Measurements from ENCODE around the gene TMX2. TPM values are rescaled to one million over a fixed set of nuclear protein-coding genes. Genes with fewer than 3 reads are reported as not detected.
"Not testable (repeated sequence)": the region's sequence is repeated elsewhere in the genome, so short reads cannot be mapped to it uniquely, and the experiment has no call there.

TMX2 gene
- total RNA-seq, 1 donor from 2014 or later, result 56.7 TPM

- intact Hi-C loops (cut with DNase I), result loop anchor here (2.0 to 5.0 kb wide), 2 partner anchors 43 to 141 kb away; partner anchors contain the start of gene ZDHHC5
- no peak for DNase-seq (ENCODE audit: low spot score)
Measured at GRCh38 chr11:57709802-57710367, 2.5 kb upstream of the TMX2 start.

- DNase-seq (ENCODE audit: low spot score), result no peak
- intact Hi-C loops (cut with DNase I), result loop anchor here (2.0 to 5.0 kb wide), 3 partner anchors 29 to 143 kb away; partner anchors contain the start of genes SELENOH and ZDHHC5
Measured at GRCh38 chr11:57711414-57712255, 758 bp upstream of the TMX2 start, which contains the start of gene MED19. Gene MED19 (minus strand): TSS chr11:57712215. CDS start chr11:57712179, 36 bp downstream.

- DNase-seq (ENCODE audit: low spot score), result no peak
- intact Hi-C loops (cut with DNase I), result loop anchor here (2.0 to 5.0 kb wide), 2 partner anchors 27 to 47 kb away; partner anchors contain the start of genes SELENOH and ZDHHC5
Measured at GRCh38 chr11:57713835-57714234, 1.4 kb downstream of the TMX2 start.

GRCh38 chr11:57716726-57717125 lies 4.3 kb downstream of the TMX2 start:
- DNase-seq (ENCODE audit: low spot score); intact Hi-C loops (cut with DNase I): not testable (repeated sequence)

GRCh38 chr11:57727185-57727584 lies 14.8 kb downstream of the TMX2 start:
- no peak for DNase-seq (ENCODE audit: low spot score)
- intact Hi-C loops (cut with DNase I), result no loop called here

- intact Hi-C loops (cut with DNase I), result no loop called here
- DNase-seq (ENCODE audit: low spot score), result no peak
Measured at GRCh38 chr11:57728829-57729228, 16.4 kb downstream of the TMX2 start.

GRCh38 chr11:57729479-57729878 lies 17.1 kb downstream of the TMX2 start:
- intact Hi-C loops (cut with DNase I), result no loop called here
- no peak for DNase-seq (ENCODE audit: low spot score)

- DNase-seq (ENCODE audit: low spot score), result no peak
- intact Hi-C loops (cut with DNase I), result no loop called here
Measured at GRCh38 chr11:57732661-57733060, 20.3 kb downstream of the TMX2 start.

- no peak for DNase-seq (ENCODE audit: low spot score)
- intact Hi-C loops (cut with DNase I), result no loop called here
Measured at GRCh38 chr11:57735619-57736298, 23.4 kb downstream of the TMX2 start.

- peak; percentile 97 for DNase-seq (ENCODE audit: low spot score)
- intact Hi-C loops (cut with DNase I), result loop anchor here (2.0 to 5.0 kb wide), 3 partner anchors 29 to 74 kb away; partner anchors contain the start of genes MED19, TMX2 and ZDHHC5
Measured at GRCh38 chr11:57741132-57742086, 29.0 kb downstream of the TMX2 start, which contains the start of gene SELENOH. Gene SELENOH (plus strand): TSS chr11:57741491. CDS start chr11:57741596, 105 bp downstream.

GRCh38 chr11:57742087-57742452 lies 29.7 kb downstream of the TMX2 start:
- intact Hi-C loops (cut with DNase I), result loop anchor here (2.0 to 5.0 kb wide), 2 partner anchors 37 to 75 kb away; partner anchors contain the start of gene ZDHHC5
- no peak for DNase-seq (ENCODE audit: low spot score)

GRCh38 chr11:57744357-57744756 lies 32.0 kb downstream of the TMX2 start:
- no peak for DNase-seq (ENCODE audit: low spot score)
- intact Hi-C loops (cut with DNase I), result loop anchor here (5.0 kb wide), 1 partner anchor 77 kb away; the partner anchor contains the start of gene ZDHHC5

GRCh38 chr11:57745206-57745605 lies 32.8 kb downstream of the TMX2 start:
- DNase-seq (ENCODE audit: low spot score), result no peak
- intact Hi-C loops (cut with DNase I), result no loop called here

- intact Hi-C loops (cut with DNase I), result no loop called here
- DNase-seq (ENCODE audit: low spot score), result no peak
Measured at GRCh38 chr11:57746920-57747319, 34.5 kb downstream of the TMX2 start.

- DNase-seq (ENCODE audit: low spot score), result no peak
- intact Hi-C loops (cut with DNase I), result no loop called here
Measured at GRCh38 chr11:57751176-57751575, 38.8 kb downstream of the TMX2 start.

GRCh38 chr11:57751676-57752253 lies 39.4 kb downstream of the TMX2 start, which contains the start of gene BTBD18:
Gene BTBD18 (minus strand): TSS chr11:57751819. CDS start chr11:57751188, 631 bp downstream.
- intact Hi-C loops (cut with DNase I), result no loop called here
- DNase-seq (ENCODE audit: low spot score), result no peak

- no peak for DNase-seq (ENCODE audit: low spot score)
- intact Hi-C loops (cut with DNase I), result no loop called here
Measured at GRCh38 chr11:57752954-57753353, 40.6 kb downstream of the TMX2 start.

- no peak for DNase-seq (ENCODE audit: low spot score)
- intact Hi-C loops (cut with DNase I), result no loop called here
Measured at GRCh38 chr11:57758174-57758573, 45.8 kb downstream of the TMX2 start.

Measured in cardiac septum (tissue), 1 donor.